ENCODE data around the gene FOXI1.

FOXI1 gene

GRCh38 chr5:170071748-170072147 lies 33.9 kb upstream of the FOXI1 start (continued):
- TF ChIP-seq ZNF274 (IDR thresholded peaks at IDR 0.05; ENCODE audit: low read length) = no peak
- no peak for TF ChIP-seq ZNF274 (tag by site-specific recombination; IDR thresholded peaks at IDR 0.05; ENCODE audit: borderline replicate concordance)
- TF ChIP-seq ZNF629 (tag by site-specific recombination; IDR thresholded peaks at IDR 0.05) = no peak
- no peak for TF ChIP-seq ZNF335 (tag by site-specific recombination; conservative IDR thresholded peaks at IDR 0.05)
- TF ChIP-seq PRDM2 (tag by site-specific recombination; IDR thresholded peaks at IDR 0.05; ENCODE audit: borderline replicate concordance) = no peak
- TF ChIP-seq GLI4 (tag by site-specific recombination; IDR thresholded peaks at IDR 0.05) = no peak

GRCh38 chr5:170075696-170076095 lies 30.0 kb upstream of the FOXI1 start:
- Histone ChIP-seq H3K9me3 (ENCODE audit: control insufficient read depth, insufficient read depth, low read depth, low read length) (no peaks in the 10 kb centered on the region), H3K4me1 (ENCODE audit: control insufficient read depth, insufficient read depth, low read length) (no peaks in the 10 kb centered on the region), H3K36me3 (ENCODE audit: control insufficient read depth in 2 of 2, insufficient read depth in 1 of 2, low read length in 2 of 2) (no peaks in the 10 kb centered on the region), H3K27ac (ENCODE audit: extremely low read depth, low read depth, low read length) (no peak overlapping the region), H3K4me3 (ENCODE audit: low read depth, low read length) (no peak overlapping the region)
- ChIA-PET CTCF (interaction anchor here (0.6 to 1.3 kb wide), 2 partner anchors 142 to 344 kb away, joined by 4 to 5 read pairs; no protein-coding TSS in a partner anchor), POLR2A (no interaction called here)
- TF ChIP-seq ZNF660 (tag by site-specific recombination; IDR thresholded peaks at IDR 0.05) (no peak), GLI2 (tag by site-specific recombination; IDR thresholded peaks at IDR 0.05; ENCODE audit: borderline replicate concordance, low read depth) (no peak), KLF8 (tag by site-specific recombination; IDR thresholded peaks at IDR 0.05) (no peak), ZNF18 (tag by site-specific recombination; IDR thresholded peaks at IDR 0.05) (no peak), ZSCAN23 (tag by site-specific recombination; IDR thresholded peaks at IDR 0.05) (no peak), ZNF248 (tag by site-specific recombination; IDR thresholded peaks at IDR 0.05) (no peak), RBAK (tag by site-specific recombination; IDR thresholded peaks at IDR 0.05) (no peak), MEIS1 (CRISPR knock-in tag; IDR thresholded peaks at IDR 0.05; ENCODE audit: borderline replicate concordance) (no peak), ZNF324 (tag by site-specific recombination; IDR thresholded peaks at IDR 0.05) (no peak), ZNF501 (tag by site-specific recombination; IDR thresholded peaks at IDR 0.05) (no peak), ZNF530 (tag by site-specific recombination; IDR thresholded peaks at IDR 0.05; ENCODE audit: low read depth) (no peak), REST (tag by site-specific recombination; IDR thresholded peaks at IDR 0.05) (no peak), KLF9 (tag by site-specific recombination; IDR thresholded peaks at IDR 0.05; ENCODE audit: low read depth) (no peak), WT1 (tag by site-specific recombination; IDR thresholded peaks at IDR 0.05) (no peak), ZNF354C (tag by site-specific recombination; IDR thresholded peaks at IDR 0.05; ENCODE audit: borderline replicate concordance, low read depth) (no peak), ATF2 (tag by site-specific recombination; IDR thresholded peaks at IDR 0.05; ENCODE audit: low read depth) (no peak), PRDM4 (tag by site-specific recombination; IDR thresholded peaks at IDR 0.05) (no peak)

All from HEK293 (cell line).